IPS-18c (cell line): Measurements from ENCODE around the gene FHIT.

Experiments used
- H3K4me3 ChIP-seq: 2 replicates; pipeline ENCODE4 v1.7.0; 2013; ENCODE audit warnings: low read depth, mild to moderate bottlenecking, low read length, moderate library complexity; ENCODE audit not compliant: insufficient read depth
- H3K9me3 ChIP-seq: one replicate; pipeline ENCODE4 v1.6.1; 2013; ENCODE audit warnings: mild to moderate bottlenecking, low read length, moderate library complexity; ENCODE audit not compliant: control insufficient read depth, insufficient read depth

The FHIT gene

GRCh38 chr3:60225848-60226247, 1025.4 kb downstream of the FHIT start:
- Histone ChIP-seq H3K4me3 (no peak overlapping the region), H3K9me3 (no peaks in the 10 kb centered on the region)

- Histone ChIP-seq H3K4me3 (no peak overlapping the region), H3K9me3 (no peaks in the 10 kb centered on the region)
Observed at GRCh38 chr3:60220768-60221167, 1030.5 kb downstream of the FHIT start.

DNA sequence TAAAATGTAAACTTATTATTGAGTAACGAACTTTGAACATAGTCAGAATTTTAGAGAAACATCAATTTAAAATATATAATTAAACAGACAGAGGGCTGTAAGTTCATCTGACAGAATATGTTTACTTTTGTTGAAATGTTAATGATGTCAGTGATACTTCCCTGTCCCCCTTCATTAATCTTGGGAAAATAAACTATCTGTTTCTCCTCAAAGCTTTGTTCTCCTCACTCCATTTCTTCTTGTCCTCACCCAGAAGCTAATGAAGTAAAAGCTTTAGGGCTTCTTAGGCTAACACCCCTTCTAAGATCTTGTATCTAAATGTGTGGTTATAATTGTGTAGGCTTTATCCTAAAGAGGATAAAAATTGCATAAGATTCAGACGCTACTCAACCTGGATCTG, 1031.8 kb downstream of the FHIT start:
- H3K9me3 ChIP-seq = no peaks in the 10 kb centered on the region
- no peak overlapping the region for H3K4me3 ChIP-seq

DNA sequence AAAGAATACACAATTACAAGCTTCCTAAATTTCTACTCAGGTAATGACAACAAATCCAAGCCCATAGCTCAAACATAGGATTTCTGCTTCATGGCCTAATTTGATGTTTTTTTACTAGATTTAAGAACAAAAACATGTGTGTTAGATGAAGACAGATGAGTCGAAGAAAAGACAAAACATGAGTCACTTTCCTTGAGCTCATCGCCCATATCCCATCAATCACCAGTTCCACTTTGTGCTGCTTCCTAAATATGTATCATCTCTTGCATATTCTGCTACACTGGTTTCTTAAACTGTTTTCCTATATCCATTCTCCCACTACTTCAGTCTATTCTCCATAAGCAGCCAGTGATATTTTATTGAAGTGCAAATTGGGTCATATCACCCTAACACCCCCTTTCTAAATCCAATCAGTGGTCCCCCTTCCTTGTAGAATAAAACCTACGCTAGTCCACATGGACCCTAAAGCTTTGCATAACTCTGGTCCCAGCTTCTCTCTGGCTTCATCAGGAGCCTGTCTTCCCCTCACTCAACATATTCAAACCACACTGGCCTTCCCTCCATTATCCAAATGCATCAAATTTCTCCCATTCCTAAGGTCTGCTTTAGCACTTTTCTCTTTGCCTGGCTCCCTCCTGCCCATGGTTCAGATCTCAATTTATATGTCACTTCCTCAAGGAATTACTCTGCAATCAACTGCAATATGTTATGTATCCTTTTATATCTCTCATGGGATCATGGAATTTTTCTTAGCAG, 1033.9 kb downstream of the FHIT start:
- no peaks in the 10 kb centered on the region for H3K9me3 ChIP-seq
- H3K4me3 ChIP-seq = no peak overlapping the region

GRCh38 chr3:60216462-60217075, 1034.7 kb downstream of the FHIT start:
- Histone ChIP-seq H3K4me3 (no peak overlapping the region), H3K9me3 (no peaks in the 10 kb centered on the region)

GRCh38 chr3:60215946-60216345, 1035.3 kb downstream of the FHIT start:
- no peak overlapping the region for H3K4me3 ChIP-seq
- no peaks in the 10 kb centered on the region for H3K9me3 ChIP-seq

DNA sequence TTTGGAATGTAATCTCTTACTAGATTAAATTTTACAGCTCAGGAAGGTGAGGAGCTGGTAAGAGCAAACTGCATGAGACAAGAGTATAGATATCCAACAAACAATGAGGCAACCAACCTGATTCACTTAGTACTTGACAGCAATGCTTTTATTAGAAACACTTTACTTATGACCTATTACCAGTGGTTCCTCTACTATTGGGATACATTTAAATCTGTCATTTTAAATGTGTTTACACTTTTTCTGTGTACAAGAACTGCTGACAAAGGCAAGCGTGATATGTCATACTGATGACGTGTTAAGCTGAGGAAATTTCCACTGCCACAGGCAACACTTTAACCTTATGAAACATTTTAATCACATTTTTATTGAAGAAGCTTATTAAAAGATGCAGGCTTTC, 1043.3 kb downstream of the FHIT start:
- no peak overlapping the region for H3K4me3 ChIP-seq
- H3K9me3 ChIP-seq = no peaks in the 10 kb centered on the region

- Histone ChIP-seq H3K9me3 (no peaks in the 10 kb centered on the region), H3K4me3 (no peak overlapping the region)
Observed at GRCh38 chr3:60206206-60206605, 1045.0 kb downstream of the FHIT start.

DNA sequence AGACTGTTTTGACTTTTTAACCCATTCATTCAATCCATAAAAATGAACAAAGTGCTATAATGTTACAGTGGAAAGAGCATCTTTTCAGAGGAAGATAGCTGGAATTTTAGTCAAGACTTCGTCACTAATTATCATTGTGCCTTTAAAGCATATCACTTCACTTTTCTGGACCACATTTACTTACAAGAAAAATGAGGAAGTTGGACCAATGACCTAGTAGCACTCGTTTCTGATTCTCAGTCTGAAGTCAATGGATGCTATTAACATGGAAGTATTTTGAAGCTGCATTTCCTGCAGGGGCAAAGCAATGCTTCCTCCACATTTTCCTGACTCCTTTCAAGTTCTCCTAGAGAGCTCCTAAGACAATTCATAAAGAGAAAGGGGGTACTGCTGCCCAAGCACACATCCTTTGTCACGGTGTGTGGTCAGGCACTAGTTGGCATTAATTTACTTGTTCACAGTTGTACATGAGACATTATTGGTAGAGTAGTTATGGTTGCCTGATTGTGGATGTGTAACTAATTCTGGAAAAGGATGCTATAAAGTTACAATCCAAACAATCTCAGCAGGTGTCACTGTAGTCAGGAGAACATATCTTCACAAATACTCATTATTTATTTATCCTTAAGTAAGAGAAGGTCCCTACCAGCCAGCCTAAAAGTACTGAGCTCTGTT, 1049.1 kb downstream of the FHIT start:
- H3K4me3 ChIP-seq = no peak overlapping the region

DNA sequence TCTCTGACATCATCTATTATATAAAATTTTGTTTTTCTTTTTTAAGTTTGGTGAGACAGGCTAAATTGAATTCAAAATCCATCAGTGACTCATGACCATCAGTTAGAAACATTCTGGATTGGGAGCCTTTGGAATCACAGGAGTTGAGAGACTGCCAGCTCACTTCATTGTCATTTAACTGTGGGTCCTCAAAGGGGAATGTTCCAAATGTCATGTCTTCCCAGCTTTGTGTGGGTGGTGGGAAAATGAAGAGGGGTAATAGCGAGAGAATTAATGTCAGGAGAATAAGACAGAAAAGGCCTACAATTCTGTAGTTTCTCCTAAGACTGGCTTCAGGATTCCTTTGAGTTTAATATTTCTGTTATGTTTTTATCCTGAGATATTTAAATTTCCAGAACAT, 1051.9 kb downstream of the FHIT start:
- H3K9me3 ChIP-seq = no peaks in the 10 kb centered on the region

More for the DNA sequence above, 1049.1 kb downstream of the FHIT start:
- no peaks in the 10 kb centered on the region for H3K9me3 ChIP-seq

DNA sequence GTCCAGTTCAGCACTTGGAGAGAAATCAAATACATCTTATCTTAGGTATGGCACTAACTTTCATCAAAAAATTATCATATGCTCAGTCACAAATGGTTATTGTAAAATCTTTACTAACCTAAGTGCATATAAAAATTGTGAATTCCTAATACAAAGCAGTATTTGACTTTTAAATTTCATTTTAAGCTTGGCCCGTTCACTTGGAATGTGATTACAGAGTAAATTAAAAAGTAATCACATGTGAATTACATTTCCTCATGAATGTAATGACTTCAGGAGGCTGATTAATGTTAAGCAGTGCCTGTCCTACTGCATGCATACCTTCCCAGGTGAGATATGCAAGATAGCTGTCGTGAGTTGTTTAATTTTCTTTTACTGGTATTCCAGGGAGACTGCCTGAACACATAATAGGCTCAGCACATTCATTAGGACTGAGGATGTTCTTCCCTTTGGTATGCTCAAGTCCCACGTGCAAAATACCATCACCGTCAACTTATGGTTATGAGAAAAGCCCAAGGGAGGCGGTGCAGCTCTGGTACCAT, 1053.0 kb downstream of the FHIT start:
- Histone ChIP-seq H3K4me3 (no peak overlapping the region), H3K9me3 (no peaks in the 10 kb centered on the region)

More for the DNA sequence above, 1051.9 kb downstream of the FHIT start:
- H3K4me3 ChIP-seq = no peak overlapping the region

DNA sequence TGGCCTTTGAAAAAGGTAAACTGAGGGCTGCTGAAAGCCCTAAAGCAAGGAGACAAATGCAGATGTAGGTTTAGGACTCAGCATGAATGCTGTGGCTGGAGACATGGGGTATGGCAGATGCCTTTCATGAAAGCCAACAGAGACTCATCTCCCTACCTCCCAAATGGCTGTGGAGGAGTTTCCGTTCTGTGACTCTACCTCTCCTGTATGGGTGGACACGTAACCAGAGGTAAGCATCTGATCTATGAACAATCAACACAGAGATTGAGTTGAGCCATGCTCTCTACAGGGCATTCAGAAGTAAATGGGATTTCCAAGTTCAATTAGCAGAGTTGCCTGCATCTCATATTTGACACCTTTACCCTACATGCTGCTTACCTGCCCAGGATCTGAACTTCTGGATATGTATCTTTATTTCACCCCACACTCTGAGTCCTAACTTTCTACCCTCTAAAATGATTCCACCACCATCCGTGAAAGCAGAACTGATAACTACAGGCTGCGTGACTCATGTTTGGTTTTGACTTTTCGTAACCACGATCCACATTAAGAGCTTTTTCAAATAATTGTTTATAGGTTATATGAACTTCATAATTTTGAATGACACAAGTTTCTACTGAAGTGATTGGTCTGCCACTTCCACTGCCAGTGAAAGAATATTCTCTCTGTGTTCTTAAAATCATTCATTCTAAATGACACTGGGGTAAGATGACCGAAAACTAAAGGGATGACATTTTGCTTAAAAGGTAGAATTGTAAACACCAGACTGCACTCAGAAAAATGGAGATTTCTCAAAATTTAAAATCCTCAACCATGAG, 1058.7 kb downstream of the FHIT start:
- H3K9me3 ChIP-seq = no peaks in the 10 kb centered on the region
- H3K4me3 ChIP-seq = no peak overlapping the region

DNA sequence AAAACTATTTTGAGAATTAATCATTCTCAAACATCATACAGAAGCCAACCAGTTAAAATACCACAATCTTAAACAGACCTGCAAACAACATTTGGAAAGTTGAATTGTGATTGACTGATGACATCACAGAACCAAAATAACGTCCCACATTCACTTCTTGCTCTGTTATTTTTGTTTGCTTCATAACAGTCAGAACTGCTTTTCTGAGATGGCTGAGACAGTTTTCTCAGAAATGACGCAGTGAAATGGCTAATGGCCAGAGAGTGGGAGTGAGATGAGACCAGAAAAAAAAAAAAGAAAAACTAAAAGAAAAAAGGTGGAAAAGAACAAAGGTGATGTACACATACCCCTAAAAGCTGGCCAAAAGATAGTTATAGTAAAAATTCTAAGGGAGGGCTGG, 1061.2 kb downstream of the FHIT start:
- H3K4me3 ChIP-seq = no peak overlapping the region
- no peaks in the 10 kb centered on the region for H3K9me3 ChIP-seq

DNA sequence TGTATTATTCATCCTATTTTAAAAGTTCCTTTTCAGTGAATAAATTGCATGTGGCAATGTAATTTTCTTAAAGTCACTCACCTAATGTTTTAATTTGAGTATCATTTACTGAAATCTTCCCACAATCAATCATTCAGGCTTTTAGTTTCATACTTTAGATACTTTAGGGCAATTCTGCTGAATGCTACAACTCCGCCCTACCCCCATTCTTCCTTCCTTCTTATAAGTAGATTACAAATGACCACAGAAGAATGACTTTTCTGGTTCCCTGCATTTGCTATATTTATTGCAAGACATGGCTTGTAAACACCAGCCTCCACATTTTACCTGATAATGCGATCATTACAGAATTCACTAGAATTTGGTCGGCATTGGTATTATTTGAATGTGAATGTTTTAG, 1061.9 kb downstream of the FHIT start:
- H3K9me3 ChIP-seq = no peaks in the 10 kb centered on the region

GRCh38 chr3:60188803-60189202, 1062.4 kb downstream of the FHIT start:
- H3K9me3 ChIP-seq = no peaks in the 10 kb centered on the region
- H3K4me3 ChIP-seq = no peak overlapping the region

More for the DNA sequence above, 1061.9 kb downstream of the FHIT start:
- no peak overlapping the region for H3K4me3 ChIP-seq

GRCh38 chr3:60187343-60187742, 1063.9 kb downstream of the FHIT start:
- no peak overlapping the region for H3K4me3 ChIP-seq
- no peaks in the 10 kb centered on the region for H3K9me3 ChIP-seq

GRCh38 chr3:60186359-60186758, 1064.9 kb downstream of the FHIT start:
- Histone ChIP-seq H3K9me3 (no peaks in the 10 kb centered on the region), H3K4me3 (no peak overlapping the region)
